Endothelial cell of umbilical vein (primary cell): ENCODE data around the gene CEACAM16.

Source experiments
- CTCF ChIP-seq, 2 donors: IDR thresholded peaks; 1 replicate in 1 of 2; 2 replicates in 1 of 2; pipeline ENCODE4 v1.5.1; 2011; ENCODE audit warnings: low read length in 2 of 2, mild to moderate bottlenecking in 2 of 2, moderate library complexity in 2 of 2, control low read depth in 1 of 2, inconsistent platforms in 1 of 2, low read depth in 1 of 2; ENCODE audit not compliant: insufficient read depth in 1 of 2; ENCODE audit errors: extremely low read depth in 1 of 2
- GATA2 ChIP-seq: IDR thresholded peaks from 2 replicates; pipeline ENCODE4 v1.7.0; 2011; ENCODE audit warnings: low read depth, mild to moderate bottlenecking, moderate library complexity, mixed read lengths, low read length; ENCODE audit not compliant: insufficient read length, insufficient read depth
- TF ChIP-seq, protein P1 (sequence below): IDR thresholded peaks from 2 replicates; pipeline ENCODE4 v1.6.1; 2011; ENCODE audit not compliant: insufficient read depth, insufficient read length

DNA sequence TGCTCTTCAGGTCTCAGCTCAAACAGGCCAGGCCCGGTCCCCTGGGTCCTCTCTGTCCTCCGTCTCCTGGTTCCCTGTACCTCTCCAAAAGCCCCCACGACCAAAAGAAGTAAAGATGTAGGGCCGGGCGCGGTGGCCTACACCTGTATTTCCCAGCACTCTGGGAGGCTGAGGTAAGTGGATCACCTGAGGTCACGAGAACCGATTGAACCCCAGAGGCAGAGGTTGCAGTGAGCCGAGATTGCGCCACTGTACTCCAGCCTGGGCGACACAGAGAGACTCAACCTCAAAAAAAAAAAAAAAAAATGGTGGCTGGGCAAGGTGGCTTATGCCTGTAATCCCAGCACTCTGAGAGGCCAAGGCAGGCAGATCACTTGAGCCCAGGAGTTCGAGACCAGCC is 27.5 kb downstream of the CEACAM16 start:
- no peak for TF ChIP-seq CTCF (IDR thresholded peaks at IDR 0.05; ENCODE audit: extremely low read depth in 1 of 2, insufficient read depth in 1 of 2, low read depth in 1 of 2, low read length in 2 of 2)
- TF ChIP-seq, protein P1, sequence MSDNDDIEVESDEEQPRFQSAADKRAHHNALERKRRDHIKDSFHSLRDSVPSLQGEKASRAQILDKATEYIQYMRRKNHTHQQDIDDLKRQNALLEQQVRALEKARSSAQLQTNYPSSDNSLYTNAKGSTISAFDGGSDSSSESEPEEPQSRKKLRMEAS = no peak
- no peak for TF ChIP-seq GATA2
